NK-92 (cell line): ENCODE data around the gene MTHFD1L.
"Not testable (repeated sequence)": the region's sequence is repeated elsewhere in the genome, so short reads cannot be mapped to it uniquely, and the experiment has no call there.

Experiments
- DNase-seq: peaks from one replicate; lab custom pipeline; 2025; ENCODE audit not compliant: unreplicated experiment; lab: John Stamatoyannopoulos, UW

Gene MTHFD1L

GRCh38 chr6:151060766-151061531 is 195.4 kb downstream of the MTHFD1L start:
- no peak for DNase-seq

GRCh38 chr6:151063352-151063751 is 197.8 kb downstream of the MTHFD1L start:
- DNase-seq = no peak

DNA sequence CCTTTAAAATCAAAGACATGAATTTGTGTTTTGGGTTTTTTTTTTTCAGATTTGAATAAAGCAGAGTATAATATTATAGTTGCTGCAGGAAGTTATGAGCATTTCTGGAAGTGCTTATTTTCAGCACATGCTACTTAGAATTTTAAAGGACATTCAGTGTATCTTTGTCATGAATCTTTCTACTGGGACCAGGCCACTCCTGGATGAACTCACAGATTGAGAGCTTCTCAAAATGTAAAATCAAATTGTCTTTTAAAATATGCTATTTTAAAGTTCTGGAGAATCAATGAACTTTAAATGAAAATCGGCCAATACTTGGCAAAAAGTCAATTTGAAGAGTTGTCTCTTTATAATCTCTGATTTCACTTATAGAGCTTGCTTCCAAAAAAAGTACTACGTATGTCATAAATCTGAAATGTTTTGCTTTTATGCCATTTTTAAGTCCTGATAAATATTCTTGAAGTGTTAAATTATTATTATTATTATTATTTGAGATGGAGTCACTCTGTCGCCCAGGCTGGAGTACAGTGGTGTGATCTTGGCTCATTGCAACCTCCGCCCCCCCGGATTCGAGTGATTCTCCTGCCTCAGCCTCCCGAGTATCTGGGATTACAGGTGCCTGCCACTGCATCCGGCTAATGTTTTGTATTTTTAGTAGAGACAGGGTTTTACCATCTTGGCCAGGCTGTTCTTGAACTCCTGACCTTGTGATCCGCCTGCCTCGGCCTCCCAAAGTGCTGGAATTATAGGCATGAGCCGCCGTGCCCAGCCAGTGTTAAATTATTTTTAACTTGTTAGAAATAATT is 198.5 kb downstream of the MTHFD1L start:
- DNase-seq = no peak

DNA sequence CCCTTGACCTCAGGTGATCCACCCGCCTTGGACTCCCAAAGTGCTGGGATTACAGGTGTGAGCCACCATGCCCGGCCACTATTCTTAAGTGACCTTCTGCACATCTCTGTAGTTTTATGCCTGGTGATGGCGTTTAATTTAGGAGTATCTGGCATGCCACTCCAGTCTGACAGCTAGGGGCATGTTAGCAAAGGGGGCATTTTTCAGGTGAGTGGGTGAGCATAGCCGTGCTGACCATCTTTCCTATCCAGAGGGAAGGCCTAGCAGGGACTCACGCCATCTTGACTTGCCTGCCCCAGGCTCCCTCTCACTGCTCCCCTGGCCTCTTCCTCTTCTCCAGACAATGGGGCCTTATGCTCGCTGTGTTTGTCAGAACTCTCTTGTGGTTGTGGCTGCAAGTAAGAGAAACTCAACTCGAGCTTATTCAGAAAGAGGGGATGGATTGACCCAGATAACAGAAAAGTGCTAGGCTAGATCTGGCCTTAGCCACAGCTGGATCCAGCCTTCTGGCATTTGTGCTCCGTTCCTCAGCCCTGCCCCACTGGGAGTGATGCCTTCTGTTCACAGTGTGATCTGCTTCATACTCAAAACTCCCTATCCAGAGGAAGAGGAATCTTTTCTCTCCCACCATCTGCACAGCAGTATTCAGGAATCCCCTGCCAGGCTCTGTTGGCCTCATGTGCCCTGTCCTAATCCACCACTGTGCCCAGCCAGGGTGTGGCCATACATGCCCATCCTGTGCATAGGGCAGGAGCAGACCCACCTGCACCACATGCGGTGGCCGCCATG is 199.7 kb downstream of the MTHFD1L start:
- no peak for DNase-seq

- DNase-seq = no peak
These were observed 202.4 kb downstream of the MTHFD1L start for GRCh38 chr6:151067684-151068596.

DNA sequence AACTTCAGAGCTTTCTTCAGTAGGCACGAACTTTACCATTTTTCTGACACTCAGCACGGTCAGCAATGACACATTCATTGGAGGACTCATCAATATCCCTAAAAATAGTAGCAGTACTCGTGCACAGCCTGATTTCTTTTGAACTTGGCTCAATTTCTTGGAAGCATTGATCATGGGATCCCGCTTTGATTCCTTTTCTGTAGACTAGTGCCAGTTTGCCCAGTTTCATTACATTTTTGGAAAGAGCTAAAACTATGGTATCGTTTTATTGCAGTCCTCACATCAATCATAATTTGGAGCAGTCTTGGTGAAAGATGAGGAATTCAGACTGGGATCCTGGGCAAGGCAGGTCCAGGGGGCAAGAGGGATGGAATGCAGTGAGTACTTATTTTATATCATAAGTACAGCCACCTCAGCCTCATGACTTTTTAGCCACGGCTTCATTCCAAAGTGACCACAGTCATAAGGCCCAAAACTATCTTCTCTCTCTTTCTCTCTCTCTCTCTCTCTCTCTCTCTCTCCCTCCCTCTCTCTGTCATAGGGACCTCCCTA is 203.3 kb downstream of the MTHFD1L start:
- no peak for DNase-seq

DNA sequence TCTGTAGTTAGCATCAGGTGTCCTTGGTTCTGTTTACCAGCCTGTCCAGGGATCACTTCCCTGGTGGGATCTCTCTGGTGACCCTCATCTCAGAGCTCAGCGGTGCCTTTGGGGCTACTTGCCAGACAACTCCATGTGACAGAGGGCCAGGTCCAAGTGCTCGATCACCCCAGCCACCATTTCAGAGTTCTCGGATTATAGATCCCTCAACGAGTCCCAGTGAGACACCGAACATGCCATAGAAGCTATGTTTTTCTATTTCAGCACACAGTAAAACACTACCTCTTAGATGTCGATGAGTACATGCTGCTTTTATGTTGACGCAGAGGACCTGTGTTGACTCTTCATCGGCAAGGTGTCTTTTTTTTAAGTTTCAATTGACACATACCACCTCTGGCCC is 204.1 kb downstream of the MTHFD1L start:
- no peak for DNase-seq

GRCh38 chr6:151070631-151071051 is 205.1 kb downstream of the MTHFD1L start:
- no peak for DNase-seq

- DNase-seq = no peak
These were observed 205.8 kb downstream of the MTHFD1L start for GRCh38 chr6:151071295-151071694.

DNA sequence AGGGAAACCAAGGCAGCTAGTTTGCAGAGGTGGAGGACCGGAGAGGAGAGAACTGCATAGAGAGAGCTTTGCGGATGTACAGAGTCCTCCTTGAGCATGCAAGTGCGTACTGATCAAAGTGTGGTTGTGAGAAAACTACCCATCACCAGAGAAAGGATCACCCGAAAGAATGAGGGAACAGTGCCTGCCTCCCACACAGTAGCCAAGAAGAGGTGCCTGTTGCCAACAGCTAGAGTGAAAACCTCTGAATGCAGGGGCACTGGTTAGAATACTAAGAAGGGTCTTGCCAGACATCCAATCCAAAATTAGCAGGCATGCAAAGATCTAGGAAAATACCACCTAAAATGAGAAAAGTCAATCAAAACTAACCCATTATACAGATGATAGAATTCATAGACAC is 207.6 kb downstream of the MTHFD1L start:
- DNase-seq = no peak

DNA sequence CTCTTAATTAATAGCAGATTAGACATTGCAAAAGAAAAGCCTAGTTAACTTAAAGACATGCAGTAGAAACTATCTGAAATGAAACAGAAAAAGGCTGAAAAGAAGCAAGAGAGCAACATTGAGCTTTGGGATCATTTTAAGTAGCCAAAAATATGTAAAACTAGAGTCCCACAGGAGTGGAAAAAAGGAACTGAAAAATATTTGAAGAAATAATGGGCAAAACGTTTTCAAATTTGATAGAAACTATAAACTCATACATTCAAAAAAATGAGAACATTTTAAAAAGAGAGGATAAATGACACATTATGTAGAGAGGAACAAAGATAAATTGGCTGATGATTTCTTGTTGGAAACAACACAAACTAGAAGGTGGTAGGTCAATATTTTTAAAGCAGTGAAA is 208.2 kb downstream of the MTHFD1L start:
- DNase-seq = no peak

DNA sequence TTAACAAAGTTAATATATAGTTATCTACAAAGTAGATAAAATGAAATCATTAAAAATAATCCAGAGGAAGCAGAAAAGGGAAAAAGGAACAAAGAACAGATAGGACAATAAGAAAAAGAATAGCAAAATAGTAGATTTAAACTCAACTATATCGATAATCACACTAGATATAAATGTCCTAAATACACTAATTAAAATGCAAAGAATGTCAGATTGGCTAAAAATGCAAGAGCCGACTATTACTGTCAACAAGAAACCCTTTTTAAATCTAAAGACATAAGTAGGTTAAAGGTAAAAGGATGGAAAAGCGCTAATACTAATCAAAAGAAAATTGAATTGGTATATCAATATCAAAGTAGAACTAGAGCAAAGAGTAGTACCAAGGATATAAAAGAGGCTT is 209.5 kb downstream of the MTHFD1L start:
- no peak for DNase-seq

DNA sequence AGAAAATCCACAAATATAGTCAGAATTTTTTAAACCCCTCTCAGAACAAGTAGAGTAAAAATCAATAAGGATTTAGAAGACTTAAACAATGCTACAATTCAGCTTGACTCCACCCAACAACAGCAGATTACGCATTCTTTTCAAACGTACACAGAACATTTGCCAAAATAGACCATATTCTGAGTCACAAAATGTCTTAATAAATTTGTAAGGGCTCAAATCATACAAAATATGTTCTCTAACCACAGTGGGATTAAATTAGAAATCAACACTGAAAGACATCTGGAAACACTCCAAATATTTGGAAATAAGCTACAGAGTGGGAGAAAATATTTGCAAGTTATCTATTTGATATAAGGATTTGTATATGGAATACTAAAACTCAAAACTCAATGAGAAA is 210.0 kb downstream of the MTHFD1L start:
- no peak for DNase-seq

DNA sequence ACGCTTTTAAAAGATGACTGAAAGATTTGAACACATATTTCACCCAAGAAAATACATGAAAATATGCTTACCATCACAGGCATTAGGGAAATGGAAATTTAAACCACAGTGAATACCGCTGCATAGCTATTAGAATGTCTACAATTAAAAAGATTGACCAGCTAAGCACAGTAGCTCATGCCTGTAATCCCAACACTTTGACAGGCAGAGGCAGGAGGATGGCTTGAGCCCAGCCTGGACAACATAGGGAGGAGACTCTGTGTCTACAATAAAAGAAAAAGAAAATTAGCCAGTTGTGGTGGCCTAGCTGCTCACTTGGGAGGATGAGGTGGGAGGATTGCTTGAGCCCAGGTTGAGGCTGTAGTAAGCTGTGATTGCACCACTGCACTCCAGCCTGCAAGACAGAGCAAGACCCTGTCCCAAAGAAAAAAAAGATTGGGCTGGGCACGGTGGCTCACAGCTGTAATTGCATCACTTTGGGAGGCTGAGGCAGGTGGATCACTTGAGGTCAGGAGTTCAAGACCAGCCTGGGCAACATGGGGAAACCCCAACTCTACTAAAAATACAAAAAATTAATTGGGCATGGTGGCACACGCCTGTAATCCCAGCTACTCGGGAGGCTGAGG is 210.5 kb downstream of the MTHFD1L start:
- DNase-seq = no peak

- no peak for DNase-seq
These were observed 213.2 kb downstream of the MTHFD1L start for GRCh38 chr6:151078655-151079054.

GRCh38 chr6:151081656-151082055 is 216.2 kb downstream of the MTHFD1L start:
- no peak for DNase-seq

GRCh38 chr6:151082079-151082478 is 216.6 kb downstream of the MTHFD1L start:
- no peak for DNase-seq

- no peak for DNase-seq
These were observed 218.8 kb downstream of the MTHFD1L start for GRCh38 chr6:151084275-151084674.

DNA sequence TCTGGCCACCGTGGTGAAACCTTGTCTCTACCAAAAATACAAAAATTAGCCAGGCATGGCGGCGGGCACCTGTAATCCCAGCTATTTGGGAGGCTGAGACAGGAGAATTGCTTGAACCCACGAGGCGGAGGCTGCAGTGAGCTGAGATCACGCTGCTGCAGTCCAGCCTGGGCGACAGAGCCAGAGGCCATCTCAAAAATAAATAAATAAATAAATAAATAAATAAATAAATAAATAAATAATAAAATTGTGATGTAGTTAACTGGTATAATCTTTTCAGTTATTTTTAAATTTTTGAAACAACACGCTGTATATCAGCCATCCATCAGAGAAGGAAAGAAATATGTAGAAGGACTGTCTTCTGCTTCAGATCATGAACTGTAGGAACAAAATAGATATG is 221.6 kb downstream of the MTHFD1L start:
- not testable (repeated sequence) for DNase-seq
